Neuronal stem cell (in vitro differentiated cells): ENCODE data around the gene ALG14.
A peak's percentile ranks its signal among the peaks of the same experiment; 100 is the strongest.

Experiments used
- DNase-seq: peaks from one replicate; pipeline ENCODE4 v3.0.0-alpha.2; 2013; ENCODE audit warnings: low spot score
- H2AFZ ChIP-seq: one replicate; pipeline ENCODE4 v1.6.1; 2013; ENCODE audit warnings: mild to moderate bottlenecking, low read length, inconsistent platforms
- H2AK5ac ChIP-seq: 2 replicates; pipeline ENCODE4 v1.6.1; 2013; ENCODE audit warnings: low read depth, mild to moderate bottlenecking, inconsistent platforms, low read length, moderate library complexity, mixed read lengths
- H2BK120ac ChIP-seq: 2 replicates; pipeline ENCODE4 v1.6.1; 2013; ENCODE audit warnings: low read depth, mild to moderate bottlenecking, inconsistent platforms, low read length, moderate library complexity, mixed read lengths
- H2BK12ac ChIP-seq: one replicate; pipeline ENCODE4 v1.6.1; 2013; ENCODE audit warnings: low read length, inconsistent platforms
- H2BK15ac ChIP-seq: 2 replicates; pipeline ENCODE4 v1.6.1; 2013; ENCODE audit warnings: mild to moderate bottlenecking, low read length, inconsistent platforms, mixed read lengths
- H2BK5ac ChIP-seq: one replicate; pipeline ENCODE4 v1.6.1; 2013; ENCODE audit warnings: inconsistent platforms, mild to moderate bottlenecking, low read length, moderate library complexity
- H3K14ac ChIP-seq: one replicate; pipeline ENCODE4 v1.6.1; 2013; ENCODE audit warnings: low read length, inconsistent platforms
- H3K18ac ChIP-seq: 2 replicates; pipeline ENCODE4 v1.6.1; 2013; ENCODE audit warnings: low read length, inconsistent platforms
- H3K23ac ChIP-seq: 2 replicates; pipeline ENCODE4 v1.6.1; 2013; ENCODE audit warnings: low read depth, mild to moderate bottlenecking, mixed read lengths, low read length, inconsistent platforms; ENCODE audit not compliant: poor library complexity
- H3K27ac ChIP-seq: replicated peaks from 3 replicates; pipeline ENCODE4 v1.5.1; 2013; ENCODE audit warnings: low read length, inconsistent platforms
- H3K27me3 ChIP-seq, 3 experiments: 2 replicates each; pipeline ENCODE4 v1.6.1; 2013; ENCODE audit warnings: low read length in 3 of 3, mild to moderate bottlenecking in 2 of 3, inconsistent platforms in 1 of 3, low read depth in 1 of 3, mixed read lengths in 1 of 3, moderate library complexity in 1 of 3; ENCODE audit not compliant: control insufficient read depth in 3 of 3, insufficient read depth in 3 of 3
- H3K36me3 ChIP-seq, 2 donors: replicated peaks in 1 of 2; 2 replicates each; pipeline ENCODE4 v1.6.1; 2013; ENCODE audit warnings: low read length in 2 of 2; ENCODE audit not compliant: control insufficient read depth in 2 of 2, insufficient read depth in 2 of 2
- H3K4ac ChIP-seq: 2 replicates; pipeline ENCODE4 v1.6.1; 2013; ENCODE audit warnings: inconsistent platforms, mild to moderate bottlenecking, low read length, moderate library complexity
- H3K4me1 ChIP-seq, 2 donors: 1 replicate in 1 of 2; 2 replicates in 1 of 2; pipeline ENCODE4 v1.6.1; 2013; ENCODE audit warnings: low read length in 2 of 2, low read depth in 1 of 2; ENCODE audit not compliant: control insufficient read depth in 2 of 2, insufficient read depth in 1 of 2
- H3K4me2 ChIP-seq: one replicate; pipeline ENCODE4 v1.6.1; 2013; ENCODE audit warnings: mild to moderate bottlenecking, low read length, inconsistent platforms; ENCODE audit not compliant: insufficient read depth, poor library complexity, severe bottlenecking
- H3K4me3 ChIP-seq, 2 donors: 2 replicates each; pipeline ENCODE4 v1.5.1; 2013; ENCODE audit warnings: low read length in 2 of 2, mild to moderate bottlenecking in 2 of 2, inconsistent platforms in 1 of 2, moderate library complexity in 1 of 2
- H3K79me1 ChIP-seq: one replicate; pipeline ENCODE4 v1.6.1; 2013; ENCODE audit warnings: low read depth, mild to moderate bottlenecking, inconsistent platforms, low read length, moderate library complexity
- H3K9ac ChIP-seq: one replicate; pipeline ENCODE4 v1.6.1; 2013; ENCODE audit warnings: mild to moderate bottlenecking, low read depth, low read length, inconsistent platforms; ENCODE audit not compliant: poor library complexity
- H3K9me3 ChIP-seq, 2 donors: replicated peaks in 1 of 2; 2 replicates each; pipeline versions ENCODE3 to v1.6.1; 2013; ENCODE audit warnings: low read length in 2 of 2, mild to moderate bottlenecking in 2 of 2, inconsistent platforms in 1 of 2, low read depth in 1 of 2, mixed read lengths in 1 of 2, moderate library complexity in 1 of 2; ENCODE audit not compliant: control insufficient read depth in 2 of 2, insufficient read depth in 1 of 2
- H4K8ac ChIP-seq: one replicate; pipeline ENCODE4 v1.6.1; 2013; ENCODE audit warnings: low read depth, mild to moderate bottlenecking, inconsistent platforms, low read length, moderate library complexity
- H4K91ac ChIP-seq: one replicate; pipeline ENCODE4 v1.6.1; 2013; ENCODE audit warnings: low read length, low read depth, mild to moderate bottlenecking, inconsistent platforms; ENCODE audit not compliant: poor library complexity
- WGBS, 2 donors: extraction: QIAGEN DNeasy Blood & Tissue Kit; methylation state at CpG; one replicate each; pipeline ENCODE4 v1.1.7; 2013; ENCODE audit warnings: missing lambda C conversion rate in 2 of 2, mixed read lengths in 1 of 2; ENCODE audit not compliant: insufficient read length in 2 of 2, insufficient replicate concordance in 1 of 2; ENCODE audit errors: extremely low coverage in 2 of 2; 5-methylcytosine and 5-hydroxymethylcytosine counted together

ALG14 gene

DNA sequence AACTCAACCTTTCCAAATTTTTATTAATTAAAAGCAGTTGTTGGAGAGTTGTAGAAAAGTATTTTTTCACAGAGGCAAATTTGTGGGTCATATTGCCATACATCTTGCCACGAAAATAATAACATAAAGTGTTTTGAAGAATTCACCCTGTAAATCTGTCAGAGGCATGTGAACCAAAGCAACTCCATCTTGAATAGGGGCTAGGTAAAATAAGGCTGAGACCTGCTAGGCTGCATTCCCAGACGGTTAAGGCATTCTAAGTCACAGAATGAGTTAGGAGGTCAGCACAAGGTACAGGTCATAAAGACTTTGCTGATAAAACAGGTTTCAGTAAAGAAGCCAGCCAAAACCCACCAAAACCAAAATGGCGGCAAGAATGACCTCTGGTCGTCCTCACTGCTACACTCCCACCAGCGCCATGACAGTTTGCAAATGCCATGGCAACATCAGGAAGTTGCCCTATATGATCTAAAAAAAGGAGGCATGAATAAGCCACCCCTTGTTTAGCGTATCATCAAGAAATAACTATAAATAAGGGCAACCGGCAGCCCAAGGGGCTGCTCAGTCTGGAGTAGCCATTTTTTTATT, 141.4 kb downstream of the ALG14 start:
- no peak overlapping the region for H3K18ac ChIP-seq
- no peak overlapping the region for H2AK5ac ChIP-seq
- no peak overlapping the region for H2BK120ac ChIP-seq
- H3K4me1 ChIP-seq, result peaks cover 14 to 15% of the 10 kb centered on the region in 2 donors
- peaks cover 3 to 22% of the 10 kb centered on the region in 2 donors for H3K36me3 ChIP-seq
- no peak overlapping the region for H3K4me2 ChIP-seq
- no peak overlapping the region for H4K91ac ChIP-seq
- H3K79me1 ChIP-seq, result peaks cover 4% of the 10 kb centered on the region
- H3K27ac ChIP-seq, result no peak overlapping the region
- H3K4ac ChIP-seq, result no peak overlapping the region
- no peaks in the 10 kb centered on the region for H3K27me3 ChIP-seq
- H2AFZ ChIP-seq, result no peak overlapping the region
- H4K8ac ChIP-seq, result no peak overlapping the region
- H2BK12ac ChIP-seq, result no peak overlapping the region
- no peak overlapping the region for H2BK5ac ChIP-seq
- DNase-seq, result no peak
- H3K9ac ChIP-seq, result no peak overlapping the region
- H3K9me3 ChIP-seq, result peaks cover 0 to 8% of the 10 kb centered on the region in 2 donors
- H3K23ac ChIP-seq, result no peak overlapping the region
- no peak overlapping the region for H2BK15ac ChIP-seq
- no peak overlapping the region for H3K4me3 ChIP-seq
- WGBS, 2 donors, result no CpG with 5 or more reads among the region's 7 CpGs
- no peak overlapping the region for H3K14ac ChIP-seq

DNA sequence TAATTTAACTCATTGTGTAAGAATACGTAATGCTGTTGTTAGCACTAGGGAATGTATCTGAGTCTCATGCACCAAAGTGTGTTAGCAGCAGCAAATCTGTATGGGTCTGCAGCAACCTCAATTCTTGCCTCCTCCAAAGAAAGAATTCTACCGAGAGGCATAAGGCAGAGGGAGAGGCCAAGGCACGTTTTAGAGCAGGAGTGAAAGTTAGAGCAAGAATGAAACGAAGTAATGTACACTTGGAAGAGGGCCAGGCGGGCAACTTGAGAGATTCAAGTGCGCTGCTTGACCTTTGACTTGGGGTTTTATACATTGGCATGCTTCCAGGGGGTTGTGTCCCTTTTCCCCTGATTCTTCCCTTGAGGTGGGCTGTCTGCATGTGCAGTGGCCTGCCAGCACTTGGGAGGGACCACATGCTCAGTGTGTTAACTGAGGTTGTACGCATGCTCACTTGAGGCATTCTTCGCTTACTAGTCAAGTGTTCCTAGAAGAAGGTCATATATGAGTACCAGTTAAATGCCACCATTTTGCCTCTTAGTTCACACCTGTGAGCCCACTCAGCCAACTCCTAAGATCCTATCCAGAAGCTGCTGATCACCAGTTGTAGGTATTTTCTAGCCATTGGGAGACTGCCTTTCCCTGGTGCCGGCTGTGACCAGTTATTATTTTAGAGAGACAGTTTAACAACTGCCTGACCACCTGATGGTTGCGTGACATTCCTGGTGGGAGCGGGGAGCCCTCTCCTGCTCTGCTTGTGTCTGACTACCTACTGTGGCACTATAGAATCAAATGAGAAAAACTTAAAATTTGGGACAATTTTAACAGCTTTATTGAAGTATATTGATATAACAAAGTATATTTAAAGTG, 143.2 kb downstream of the ALG14 start:
- Histone ChIP-seq H2BK5ac (no peak overlapping the region), H3K23ac (no peak overlapping the region), H3K14ac (no peak overlapping the region), H2BK15ac (no peak overlapping the region), H3K27ac (no peak overlapping the region), H3K27me3 (no peaks in the 10 kb centered on the region), H2BK12ac (no peak overlapping the region), H4K8ac (no peak overlapping the region), H3K4me2 (peak overlapping the region; percentile 38), H3K9me3 (peaks cover 0 to 8% of the 10 kb centered on the region in 2 donors), H3K4me1 (peaks cover 11 to 17% of the 10 kb centered on the region in 2 donors), H2AK5ac (no peak overlapping the region), H3K18ac (no peak overlapping the region), H3K9ac (no peak overlapping the region), H2BK120ac (no peak overlapping the region), H3K79me1 (peaks cover 4% of the 10 kb centered on the region), H3K4ac (no peak overlapping the region), H3K36me3 (peaks cover 3 to 30% of the 10 kb centered on the region in 2 donors), H3K4me3 (peak overlapping the region; percentile 50 to 76), H4K91ac (no peak overlapping the region), H2AFZ (no peak overlapping the region)
- no peak for DNase-seq
- no CpG with 5 or more reads among the region's 11 CpGs for WGBS, 2 donors

DNA sequence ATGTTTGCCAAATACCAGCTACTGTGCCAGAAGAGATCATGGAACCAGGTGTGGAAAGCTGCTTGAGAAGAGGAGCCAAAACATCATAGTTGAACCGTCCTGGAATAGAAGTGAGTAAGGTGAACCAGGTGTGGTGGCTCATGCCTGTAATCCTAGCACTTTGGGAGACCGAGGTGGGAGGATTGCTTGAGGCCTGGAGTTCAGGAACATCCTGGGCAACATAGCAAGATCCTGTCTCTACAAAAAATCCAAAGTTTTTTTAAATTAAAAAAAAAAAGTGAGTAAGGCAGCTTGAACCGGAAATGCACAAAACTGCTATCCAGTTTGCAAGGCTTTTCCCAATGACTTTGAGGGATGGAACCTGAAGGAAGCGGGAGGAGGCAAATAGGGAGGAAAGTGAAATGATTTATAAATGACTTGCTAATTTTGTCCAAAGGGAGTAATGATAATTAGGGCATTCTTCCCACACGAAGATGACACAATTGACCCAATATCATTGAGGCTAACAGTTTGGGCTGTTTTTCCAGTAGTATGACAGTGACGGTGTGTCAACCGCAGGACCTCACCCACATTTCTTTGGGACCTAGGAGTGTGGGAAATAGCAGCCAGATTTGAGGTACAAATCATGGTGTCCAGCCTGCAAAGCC, 144.3 kb downstream of the ALG14 start:
- Histone ChIP-seq H3K4ac (no peak overlapping the region), H2AK5ac (peak overlapping the region; percentile 7), H3K4me2 (peak overlapping the region; percentile 91), H3K27me3 (no peaks in the 10 kb centered on the region), H3K9ac (no peak overlapping the region), H3K14ac (no peak overlapping the region), H4K91ac (no peak overlapping the region), H3K36me3 (peaks cover 4 to 36% of the 10 kb centered on the region in 2 donors), H3K9me3 (peaks cover 0 to 8% of the 10 kb centered on the region in 2 donors), H3K4me3 (peak overlapping the region; percentile 73 to 76), H2BK15ac (no peak overlapping the region), H3K23ac (no peak overlapping the region), H3K79me1 (peaks cover 4% of the 10 kb centered on the region), H2AFZ (peak overlapping the region; percentile 80), H3K27ac (peak overlapping the region; percentile 93), H4K8ac (no peak overlapping the region), H3K18ac (peak overlapping the region; percentile 38), H2BK5ac (peak overlapping the region; percentile 2), H3K4me1 (peaks cover 17 to 25% of the 10 kb centered on the region in 2 donors), H2BK120ac (no peak overlapping the region), H2BK12ac (no peak overlapping the region)
- no CpG with 5 or more reads among the region's 7 CpGs for WGBS, 2 donors
- no peak for DNase-seq
